ENCODE data around the gene JSRP1. TPM values are rescaled to one million over a fixed set of nuclear protein-coding genes. Genes with fewer than 3 reads are reported as not detected.
A peak's percentile ranks its signal among the peaks of the same experiment; 100 is the strongest.

The JSRP1 gene
- polyA plus RNA-seq, 2 of the 4 experiments (the other 2 are of a cell fraction) = 0.41 TPM; not detected in 1

DNA sequence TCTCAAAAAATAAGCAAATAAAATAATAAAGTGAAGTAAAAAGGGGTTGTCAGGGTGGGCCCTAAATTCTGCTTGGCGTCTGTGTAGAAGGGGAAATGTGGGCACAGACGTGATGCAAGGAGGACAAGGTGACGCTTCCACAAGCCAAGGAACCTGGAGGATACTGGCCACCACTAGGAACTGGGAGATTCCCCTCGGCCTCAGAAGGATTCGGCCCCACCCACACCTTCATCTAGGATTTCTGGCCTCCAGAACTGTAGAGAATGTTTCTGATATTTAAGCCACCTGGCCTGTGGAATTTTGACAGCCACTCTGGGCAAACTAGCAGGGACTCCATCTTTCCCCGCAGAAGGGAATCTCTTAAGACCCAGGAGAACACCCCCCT is 21.2 kb downstream of the JSRP1 start:
- TF ChIP-seq GATA3 (IDR thresholded peaks at IDR 0.05; ENCODE audit: borderline replicate concordance) (no peak), ZSCAN20 (CRISPR knock-in tag; IDR thresholded peaks at IDR 0.05) (no peak), KDM1A (IDR thresholded peaks at IDR 0.05; ENCODE audit: low read depth) (no peak), CBX8 (IDR thresholded peaks at IDR 0.05) (no peak), FOXS1 (CRISPR knock-in tag; IDR thresholded peaks at IDR 0.05) (no peak), ESRRA (IDR thresholded peaks at IDR 0.05; ENCODE audit: borderline replicate concordance, low read length) (no peak), RARB (CRISPR knock-in tag; IDR thresholded peaks at IDR 0.05) (no peak), CHD4 (IDR thresholded peaks at IDR 0.05; ENCODE audit: borderline replicate concordance) (no peak), SREBF2 (IDR thresholded peaks at IDR 0.05) (no peak), TFCP2L1 (CRISPR knock-in tag; IDR thresholded peaks at IDR 0.05) (no peak), BHLHE40 (IDR thresholded peaks at IDR 0.05; ENCODE audit: low read depth, low read length) (no peak), TP53 (CRISPR knock-in tag; IDR thresholded peaks at IDR 0.05) (no peak), CBX2 (IDR thresholded peaks at IDR 0.05; ENCODE audit: borderline replicate concordance, low read depth) (no peak), MAFK (IDR thresholded peaks at IDR 0.05; ENCODE audit: partially characterized antibody) (no peak)
- TF ChIP-seq, protein P1, sequence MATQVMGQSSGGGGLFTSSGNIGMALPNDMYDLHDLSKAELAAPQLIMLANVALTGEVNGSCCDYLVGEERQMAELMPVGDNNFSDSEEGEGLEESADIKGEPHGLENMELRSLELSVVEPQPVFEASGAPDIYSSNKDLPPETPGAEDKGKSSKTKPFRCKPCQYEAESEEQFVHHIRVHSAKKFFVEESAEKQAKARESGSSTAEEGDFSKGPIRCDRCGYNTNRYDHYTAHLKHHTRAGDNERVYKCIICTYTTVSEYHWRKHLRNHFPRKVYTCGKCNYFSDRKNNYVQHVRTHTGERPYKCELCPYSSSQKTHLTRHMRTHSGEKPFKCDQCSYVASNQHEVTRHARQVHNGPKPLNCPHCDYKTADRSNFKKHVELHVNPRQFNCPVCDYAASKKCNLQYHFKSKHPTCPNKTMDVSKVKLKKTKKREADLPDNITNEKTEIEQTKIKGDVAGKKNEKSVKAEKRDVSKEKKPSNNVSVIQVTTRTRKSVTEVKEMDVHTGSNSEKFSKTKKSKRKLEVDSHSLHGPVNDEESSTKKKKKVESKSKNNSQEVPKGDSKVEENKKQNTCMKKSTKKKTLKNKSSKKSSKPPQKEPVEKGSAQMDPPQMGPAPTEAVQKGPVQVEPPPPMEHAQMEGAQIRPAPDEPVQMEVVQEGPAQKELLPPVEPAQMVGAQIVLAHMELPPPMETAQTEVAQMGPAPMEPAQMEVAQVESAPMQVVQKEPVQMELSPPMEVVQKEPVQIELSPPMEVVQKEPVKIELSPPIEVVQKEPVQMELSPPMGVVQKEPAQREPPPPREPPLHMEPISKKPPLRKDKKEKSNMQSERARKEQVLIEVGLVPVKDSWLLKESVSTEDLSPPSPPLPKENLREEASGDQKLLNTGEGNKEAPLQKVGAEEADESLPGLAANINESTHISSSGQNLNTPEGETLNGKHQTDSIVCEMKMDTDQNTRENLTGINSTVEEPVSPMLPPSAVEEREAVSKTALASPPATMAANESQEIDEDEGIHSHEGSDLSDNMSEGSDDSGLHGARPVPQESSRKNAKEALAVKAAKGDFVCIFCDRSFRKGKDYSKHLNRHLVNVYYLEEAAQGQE (IDR thresholded peaks at IDR 0.05) = no peak
- TF ChIP-seq, protein P2, sequence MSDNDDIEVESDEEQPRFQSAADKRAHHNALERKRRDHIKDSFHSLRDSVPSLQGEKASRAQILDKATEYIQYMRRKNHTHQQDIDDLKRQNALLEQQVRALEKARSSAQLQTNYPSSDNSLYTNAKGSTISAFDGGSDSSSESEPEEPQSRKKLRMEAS (IDR thresholded peaks at IDR 0.05) = no peak
- Histone ChIP-seq H3K4me3 (peak overlapping the region; percentile 98), H3K4me1 (peaks cover 24% of the 10 kb centered on the region), H3K9me3 (no peaks in the 10 kb centered on the region), H3K27ac (peak overlapping the region; percentile 97 to 99), H3K4me2 (peak overlapping the region; percentile 97)
- WGBS (ENCODE audit: missing lambda C conversion rate) = 38% methylated on average over 6 of the region's 6 CpGs
- no peak for DNase-seq (ENCODE audit: low read depth in 1 of 2, low spot score in 1 of 2)
- ChIA-PET CTCF (interaction anchor here (0.6 to 1.6 kb wide), 10 partner anchors 9 to 402 kb away, joined by 3 to 10 read pairs (median 4); no protein-coding TSS in a partner anchor), POLR2A (no interaction called here)
- no peak for ATAC-seq
- FAIRE-seq = no peak

DNA sequence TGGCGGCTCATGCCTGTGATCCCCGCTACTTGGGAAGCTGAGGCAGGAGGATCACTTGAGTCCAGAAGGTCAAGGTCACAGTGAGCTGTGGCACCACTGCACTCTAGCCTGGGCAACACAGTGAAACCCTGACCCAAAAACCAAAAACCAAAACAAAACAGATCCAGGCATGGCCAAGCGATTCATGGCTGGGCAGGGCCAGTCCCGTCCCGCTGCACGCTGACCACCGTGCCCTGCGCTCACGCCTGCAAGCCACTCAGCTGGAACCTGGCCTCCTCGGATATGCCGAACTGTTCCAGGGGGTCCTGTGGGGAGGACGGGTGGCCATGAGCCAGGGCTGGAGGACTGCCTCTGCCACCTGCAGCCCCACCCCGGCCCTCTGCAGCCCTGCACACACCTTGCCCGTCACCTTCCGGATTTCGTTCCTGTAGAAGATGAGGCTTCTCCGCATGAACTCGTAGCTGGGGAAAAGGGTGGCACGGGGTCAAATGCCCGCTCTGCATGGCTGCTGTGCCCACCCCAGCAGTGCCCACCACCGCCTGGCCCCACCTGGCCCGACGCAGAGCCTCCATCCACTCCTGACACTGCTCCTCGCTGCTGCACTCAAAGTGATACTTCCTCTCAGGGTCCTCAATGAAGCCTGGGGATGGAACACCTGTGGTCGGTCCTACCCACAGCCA is 22.5 kb downstream of the JSRP1 start:
- ATAC-seq (no peak), DNase-seq (ENCODE audit: low read depth in 1 of 2, low spot score in 1 of 2) (no peak), FAIRE-seq (no peak)
- WGBS (ENCODE audit: missing lambda C conversion rate) = 95% methylated on average over 11 of the region's 25 CpGs
- H3K4me1 ChIP-seq = peaks cover 12% of the 10 kb centered on the region
- H3K4me3 ChIP-seq = no peak overlapping the region
- no peaks in the 10 kb centered on the region for H3K9me3 ChIP-seq
- ChIA-PET CTCF (interaction anchor here (1.1 kb wide), 1 partner anchor 80 kb away, joined by 3 read pairs; no protein-coding TSS in a partner anchor), POLR2A (no interaction called here)
- H3K4me2 ChIP-seq = no peak overlapping the region
- TF ChIP-seq, protein P2 (IDR thresholded peaks at IDR 0.05) = no peak
- TF ChIP-seq CHD4 (IDR thresholded peaks at IDR 0.05; ENCODE audit: borderline replicate concordance) (no peak), HEYL (CRISPR knock-in tag; IDR thresholded peaks at IDR 0.05) (no peak), NFE2L2 (conservative IDR thresholded peaks at IDR 0.05; ENCODE audit: low read length) (no peak), KDM5A (IDR thresholded peaks at IDR 0.05) (no peak), RFX5 (IDR thresholded peaks at IDR 0.05) (no peak), EP300 (IDR thresholded peaks at IDR 0.05) (no peak), ZC3H11A (IDR thresholded peaks at IDR 0.05) (no peak), FOSB (CRISPR knock-in tag; IDR thresholded peaks at IDR 0.05) (no peak), PHF8 (IDR thresholded peaks at IDR 0.05; ENCODE audit: borderline replicate concordance, low read depth) (no peak), ESRRA (IDR thresholded peaks at IDR 0.05; ENCODE audit: borderline replicate concordance, low read length) (no peak), FOXS1 (CRISPR knock-in tag; IDR thresholded peaks at IDR 0.05) (no peak), POLR2A (IDR thresholded peaks at IDR 0.05; ENCODE audit: low read length) (no peak), JUNB (IDR thresholded peaks at IDR 0.05) (no peak), KDM1A (IDR thresholded peaks at IDR 0.05; ENCODE audit: low read depth) (no peak), ZNF302 (CRISPR knock-in tag; IDR thresholded peaks at IDR 0.05) (no peak)
- TF ChIP-seq, protein P3, sequence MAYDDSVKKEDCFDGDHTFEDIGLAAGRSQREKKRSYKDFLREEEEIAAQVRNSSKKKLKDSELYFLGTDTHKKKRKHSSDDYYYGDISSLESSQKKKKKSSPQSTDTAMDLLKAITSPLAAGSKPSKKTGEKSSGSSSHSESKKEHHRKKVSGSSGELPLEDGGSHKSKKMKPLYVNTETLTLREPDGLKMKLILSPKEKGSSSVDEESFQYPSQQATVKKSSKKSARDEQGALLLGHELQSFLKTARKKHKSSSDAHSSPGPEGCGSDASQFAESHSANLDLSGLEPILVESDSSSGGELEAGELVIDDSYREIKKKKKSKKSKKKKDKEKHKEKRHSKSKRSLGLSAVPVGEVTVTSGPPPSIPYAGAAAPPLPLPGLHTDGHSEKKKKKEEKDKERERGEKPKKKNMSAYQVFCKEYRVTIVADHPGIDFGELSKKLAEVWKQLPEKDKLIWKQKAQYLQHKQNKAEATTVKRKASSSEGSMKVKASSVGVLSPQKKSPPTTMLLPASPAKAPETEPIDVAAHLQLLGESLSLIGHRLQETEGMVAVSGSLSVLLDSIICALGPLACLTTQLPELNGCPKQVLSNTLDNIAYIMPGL (CRISPR knock-in tag; IDR thresholded peaks at IDR 0.05; ENCODE audit: borderline replicate concordance) = no peak
- TF ChIP-seq, protein P4, sequence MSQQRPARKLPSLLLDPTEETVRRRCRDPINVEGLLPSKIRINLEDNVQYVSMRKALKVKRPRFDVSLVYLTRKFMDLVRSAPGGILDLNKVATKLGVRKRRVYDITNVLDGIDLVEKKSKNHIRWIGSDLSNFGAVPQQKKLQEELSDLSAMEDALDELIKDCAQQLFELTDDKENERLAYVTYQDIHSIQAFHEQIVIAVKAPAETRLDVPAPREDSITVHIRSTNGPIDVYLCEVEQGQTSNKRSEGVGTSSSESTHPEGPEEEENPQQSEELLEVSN (IDR thresholded peaks at IDR 0.05; ENCODE audit: borderline replicate concordance, low read depth) = no peak
- TF ChIP-seq, protein P5, sequence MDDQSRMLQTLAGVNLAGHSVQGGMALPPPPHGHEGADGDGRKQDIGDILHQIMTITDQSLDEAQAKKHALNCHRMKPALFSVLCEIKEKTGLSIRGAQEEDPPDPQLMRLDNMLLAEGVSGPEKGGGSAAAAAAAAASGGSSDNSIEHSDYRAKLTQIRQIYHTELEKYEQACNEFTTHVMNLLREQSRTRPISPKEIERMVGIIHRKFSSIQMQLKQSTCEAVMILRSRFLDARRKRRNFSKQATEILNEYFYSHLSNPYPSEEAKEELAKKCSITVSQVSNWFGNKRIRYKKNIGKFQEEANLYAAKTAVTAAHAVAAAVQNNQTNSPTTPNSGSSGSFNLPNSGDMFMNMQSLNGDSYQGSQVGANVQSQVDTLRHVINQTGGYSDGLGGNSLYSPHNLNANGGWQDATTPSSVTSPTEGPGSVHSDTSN (IDR thresholded peaks at IDR 0.05) = no peak
- H3K27ac ChIP-seq = no peak overlapping the region

Measured in A549 (cell line).